ENCODE measurements around the gene RAB17.
A peak's percentile ranks its signal among the peaks of the same experiment; 100 is the strongest.
"Not testable (repeated sequence)": the region's sequence is repeated elsewhere in the genome, so short reads cannot be mapped to it uniquely, and the experiment has no call there.

The RAB17 gene

DNA sequence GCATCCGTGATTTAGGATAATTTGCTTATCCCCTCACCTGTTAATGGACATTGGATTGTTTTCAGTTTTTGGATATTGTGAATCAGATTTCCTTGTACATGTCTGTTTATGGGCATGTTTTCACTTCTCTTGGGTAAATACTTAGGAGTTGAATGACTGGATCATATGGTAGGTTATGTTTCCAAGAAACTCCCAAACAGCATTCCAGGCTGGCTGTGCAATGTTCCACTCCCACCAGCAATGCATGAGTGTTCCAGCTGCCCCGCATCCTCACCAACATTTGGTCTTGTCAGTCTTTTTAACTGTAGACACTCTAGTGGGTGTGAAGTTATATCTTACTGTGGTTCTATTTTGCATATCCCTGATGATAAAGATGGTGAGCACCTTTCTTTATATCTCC, 27.9 kb upstream of the RAB17 start:
- Histone ChIP-seq H3K4me2 (ENCODE audit: low read length) (no peak overlapping the region), H3K27me3 (ENCODE audit: control insufficient read depth, insufficient read depth, low read length) (no peaks in the 10 kb centered on the region)

GRCh38 chr2:237617587-237617982, 27.1 kb upstream of the RAB17 start:
- Histone ChIP-seq H3K36me3 (ENCODE audit: insufficient read depth, low read length) (no peaks in the 10 kb centered on the region), H3K27me3 (ENCODE audit: control insufficient read depth, insufficient read depth, low read length) (no peaks in the 10 kb centered on the region), H3K4me1 (ENCODE audit: control insufficient read depth, insufficient read depth, low read length) (peaks cover 38% of the 10 kb centered on the region), H3K4me2 (ENCODE audit: low read length) (peak overlapping the region; percentile 59), H3K9me3 (replicated peaks; ENCODE audit: low read length) (no peaks in the 10 kb centered on the region), H3K9ac (ENCODE audit: low read depth, low read length) (peak overlapping the region; percentile 82), H3K4me3 (ENCODE audit: low read length) (no peak overlapping the region)

More for the DNA sequence above, 27.9 kb upstream of the RAB17 start:
- Histone ChIP-seq H3K36me3 (ENCODE audit: insufficient read depth, low read length) (no peaks in the 10 kb centered on the region), H3K4me3 (ENCODE audit: low read length) (no peak overlapping the region), H3K4me1 (ENCODE audit: control insufficient read depth, insufficient read depth, low read length) (peaks cover 38% of the 10 kb centered on the region), H3K9me3 (replicated peaks; ENCODE audit: low read length) (no peaks in the 10 kb centered on the region), H3K9ac (ENCODE audit: low read depth, low read length) (peak overlapping the region; percentile 4)

GRCh38 chr2:237616734-237617586, 26.4 kb upstream of the RAB17 start:
- H3K4me2 ChIP-seq (ENCODE audit: low read length), result peak overlapping the region; percentile 59
- H3K36me3 ChIP-seq (ENCODE audit: insufficient read depth, low read length), result no peaks in the 10 kb centered on the region
- no peaks in the 10 kb centered on the region for H3K27me3 ChIP-seq (ENCODE audit: control insufficient read depth, insufficient read depth, low read length)
- H3K4me1 ChIP-seq (ENCODE audit: control insufficient read depth, insufficient read depth, low read length), result peaks cover 38% of the 10 kb centered on the region
- H3K4me3 ChIP-seq (ENCODE audit: low read length), result peak overlapping the region; percentile 46
- no peaks in the 10 kb centered on the region for H3K9me3 ChIP-seq (replicated peaks; ENCODE audit: low read length)
- H3K9ac ChIP-seq (ENCODE audit: low read depth, low read length), result peak overlapping the region; percentile 82

DNA sequence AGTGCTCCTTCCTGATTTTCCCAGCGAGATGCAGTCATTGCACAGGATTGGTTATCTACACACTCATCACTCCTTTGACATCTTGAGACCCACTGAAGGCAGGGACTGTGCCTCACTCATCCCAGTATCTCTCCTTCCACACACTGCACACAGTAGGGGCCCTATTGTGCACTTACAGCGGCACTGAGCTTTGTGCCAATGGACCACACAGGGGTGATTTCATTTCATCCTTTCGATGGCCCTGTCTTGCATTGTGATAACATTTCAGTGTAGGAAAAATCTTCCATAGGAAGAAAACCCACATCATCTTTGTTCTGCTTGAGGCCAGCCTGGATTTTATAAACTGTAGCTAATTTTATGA, 25.8 kb upstream of the RAB17 start:
- peak overlapping the region; percentile 82 for H3K9ac ChIP-seq (ENCODE audit: low read depth, low read length)
- H3K4me2 ChIP-seq (ENCODE audit: low read length), result peak overlapping the region; percentile 59
- H3K36me3 ChIP-seq (ENCODE audit: insufficient read depth, low read length), result no peaks in the 10 kb centered on the region
- no peaks in the 10 kb centered on the region for H3K9me3 ChIP-seq (replicated peaks; ENCODE audit: low read length)
- no peaks in the 10 kb centered on the region for H3K27me3 ChIP-seq (ENCODE audit: control insufficient read depth, insufficient read depth, low read length)
- peak overlapping the region; percentile 46 for H3K4me3 ChIP-seq (ENCODE audit: low read length)
- H3K4me1 ChIP-seq (ENCODE audit: control insufficient read depth, insufficient read depth, low read length), result peaks cover 38% of the 10 kb centered on the region

DNA sequence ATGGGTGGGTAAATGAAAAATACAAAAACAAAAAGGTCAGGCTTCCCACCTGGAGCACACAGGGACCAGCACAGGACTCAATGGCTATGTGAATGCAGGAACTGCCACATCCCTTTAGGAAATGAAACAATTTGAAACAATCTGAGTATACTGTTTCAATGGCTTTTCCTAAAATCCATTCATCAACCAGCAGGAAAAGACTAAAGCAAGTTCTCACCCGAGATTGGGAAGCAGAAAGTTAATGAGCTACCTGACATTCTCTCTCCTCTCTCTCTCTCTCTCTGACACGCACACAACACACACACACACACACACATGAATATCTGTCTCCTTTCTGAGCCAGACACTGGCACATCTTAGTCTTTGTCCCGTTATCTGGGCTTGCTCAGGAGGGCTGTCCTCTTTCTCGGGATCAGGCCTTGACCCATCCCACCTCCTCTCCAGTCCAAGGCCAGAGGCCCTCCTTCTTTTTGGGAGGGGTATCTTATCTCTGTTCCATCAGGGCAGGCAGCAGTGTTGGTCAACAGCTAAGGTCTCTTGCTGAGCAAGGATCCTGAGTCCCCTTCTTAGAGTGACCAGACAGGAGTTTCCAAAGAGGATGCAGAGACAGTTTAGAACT, 25.2 kb upstream of the RAB17 start:
- Histone ChIP-seq H3K9ac (ENCODE audit: low read depth, low read length) (peak overlapping the region; percentile 82), H3K4me2 (ENCODE audit: low read length) (peak overlapping the region; percentile 59), H3K36me3 (ENCODE audit: insufficient read depth, low read length) (no peaks in the 10 kb centered on the region), H3K4me1 (ENCODE audit: control insufficient read depth, insufficient read depth, low read length) (peaks cover 38% of the 10 kb centered on the region), H3K4me3 (ENCODE audit: low read length) (peak overlapping the region; percentile 46), H3K9me3 (replicated peaks; ENCODE audit: low read length) (no peaks in the 10 kb centered on the region), H3K27me3 (ENCODE audit: control insufficient read depth, insufficient read depth, low read length) (no peaks in the 10 kb centered on the region)

DNA sequence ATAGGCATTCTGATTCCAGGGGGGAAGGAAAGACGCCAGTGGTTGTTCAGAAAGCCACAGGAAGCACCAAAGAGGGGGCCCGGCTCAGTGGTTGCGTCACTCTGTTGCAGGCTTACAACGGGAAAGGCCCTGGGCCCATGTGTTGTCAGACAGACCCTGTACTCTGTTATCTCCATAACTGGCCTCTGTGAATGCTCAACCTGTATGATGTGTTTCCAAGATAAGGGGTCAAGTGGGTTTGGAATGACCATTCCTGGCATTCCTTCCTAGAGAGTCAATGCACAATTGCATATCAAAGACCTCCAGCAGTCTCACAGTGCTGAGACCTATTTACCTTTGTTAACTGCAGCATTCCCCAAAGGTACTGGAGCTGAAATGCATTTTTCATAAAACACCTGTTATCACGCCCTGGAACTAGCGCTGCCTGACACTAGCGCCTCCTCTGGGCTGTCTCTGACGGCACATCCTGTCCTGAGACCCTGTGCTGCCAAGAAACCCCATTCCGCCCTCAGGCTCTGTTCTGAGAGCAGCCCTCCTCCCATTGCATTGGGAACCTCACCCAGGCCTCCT, 23.7 kb upstream of the RAB17 start:
- Histone ChIP-seq H3K4me2 (ENCODE audit: low read length) (no peak overlapping the region), H3K9me3 (replicated peaks; ENCODE audit: low read length) (no peaks in the 10 kb centered on the region), H3K4me3 (ENCODE audit: low read length) (no peak overlapping the region), H3K36me3 (ENCODE audit: insufficient read depth, low read length) (no peaks in the 10 kb centered on the region), H3K27me3 (ENCODE audit: control insufficient read depth, insufficient read depth, low read length) (no peaks in the 10 kb centered on the region), H3K9ac (ENCODE audit: low read depth, low read length) (no peak overlapping the region), H3K4me1 (ENCODE audit: control insufficient read depth, insufficient read depth, low read length) (peaks cover 38% of the 10 kb centered on the region)

- no peaks in the 10 kb centered on the region for H3K36me3 ChIP-seq (ENCODE audit: insufficient read depth, low read length)
- H3K4me2 ChIP-seq (ENCODE audit: low read length), result no peak overlapping the region
- no peak overlapping the region for H3K4me3 ChIP-seq (ENCODE audit: low read length)
- H3K9ac ChIP-seq (ENCODE audit: low read depth, low read length), result no peak overlapping the region
- H3K9me3 ChIP-seq (replicated peaks; ENCODE audit: low read length), result no peaks in the 10 kb centered on the region
- H3K27me3 ChIP-seq (ENCODE audit: control insufficient read depth, insufficient read depth, low read length), result no peaks in the 10 kb centered on the region
- peaks cover 35% of the 10 kb centered on the region for H3K4me1 ChIP-seq (ENCODE audit: control insufficient read depth, insufficient read depth, low read length)
Observed at GRCh38 chr2:237613679-237614078, 23.1 kb upstream of the RAB17 start.

GRCh38 chr2:237612527-237613357, 22.2 kb upstream of the RAB17 start:
- peaks cover 28% of the 10 kb centered on the region for H3K4me1 ChIP-seq (ENCODE audit: control insufficient read depth, insufficient read depth, low read length)
- H3K9ac ChIP-seq (ENCODE audit: low read depth, low read length), result no peak overlapping the region
- H3K4me3 ChIP-seq (ENCODE audit: low read length), result no peak overlapping the region
- H3K9me3 ChIP-seq (replicated peaks; ENCODE audit: low read length), result no peaks in the 10 kb centered on the region
- H3K27me3 ChIP-seq (ENCODE audit: control insufficient read depth, insufficient read depth, low read length), result no peaks in the 10 kb centered on the region
- H3K36me3 ChIP-seq (ENCODE audit: insufficient read depth, low read length), result no peaks in the 10 kb centered on the region
- H3K4me2 ChIP-seq (ENCODE audit: low read length), result no peak overlapping the region

DNA sequence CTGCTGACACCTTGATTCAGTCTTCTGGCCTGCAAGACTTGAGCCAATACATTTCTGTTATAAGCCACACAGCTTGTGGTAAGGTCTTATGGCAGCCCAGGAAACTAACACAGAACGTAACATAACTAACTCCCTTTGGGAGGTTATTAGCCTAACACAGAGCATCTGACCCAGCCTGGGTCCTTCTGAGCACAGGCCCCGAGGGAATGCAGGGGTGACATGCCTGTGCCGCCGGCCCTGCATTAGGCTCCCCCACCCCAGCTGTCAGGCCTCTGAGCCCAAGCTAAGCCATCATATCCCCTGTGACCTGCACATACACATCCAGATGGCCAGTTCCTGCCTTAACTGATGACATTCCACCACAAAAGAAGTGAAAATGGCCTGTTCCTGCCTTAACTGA, 16.0 kb upstream of the RAB17 start:
- not testable (repeated sequence) for H3K9me3 ChIP-seq (replicated peaks; ENCODE audit: low read length); H3K4me2 ChIP-seq (ENCODE audit: low read length); H3K27me3 ChIP-seq (ENCODE audit: control insufficient read depth, insufficient read depth, low read length); H3K9ac ChIP-seq (ENCODE audit: low read depth, low read length); H3K4me1 ChIP-seq (ENCODE audit: control insufficient read depth, insufficient read depth, low read length); H3K4me3 ChIP-seq (ENCODE audit: low read length); H3K36me3 ChIP-seq (ENCODE audit: insufficient read depth, low read length)

DNA sequence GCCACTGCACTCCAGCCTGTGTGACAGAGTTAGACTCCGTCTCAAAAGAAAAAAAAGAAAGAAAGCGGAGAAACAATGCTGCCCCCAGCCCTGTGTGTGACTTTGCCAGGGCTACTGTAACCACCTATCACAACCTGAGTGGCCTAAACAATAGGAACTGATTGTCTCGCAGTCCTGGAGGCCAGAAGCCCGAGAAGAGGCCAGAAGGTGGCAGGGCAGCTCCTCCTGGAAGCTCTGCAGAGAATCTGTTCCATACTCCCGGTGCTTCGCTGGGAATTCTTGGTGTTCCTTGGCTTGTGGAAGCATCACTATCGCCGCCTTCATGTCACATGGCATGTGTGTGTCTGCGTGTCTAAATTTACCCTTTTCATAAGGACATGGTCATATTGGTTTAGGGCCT, 14.4 kb upstream of the RAB17 start:
- Histone ChIP-seq H3K36me3 (ENCODE audit: insufficient read depth, low read length) (no peaks in the 10 kb centered on the region), H3K27me3 (ENCODE audit: control insufficient read depth, insufficient read depth, low read length) (no peaks in the 10 kb centered on the region), H3K9ac (ENCODE audit: low read depth, low read length) (no peak overlapping the region), H3K4me3 (ENCODE audit: low read length) (no peak overlapping the region), H3K4me2 (ENCODE audit: low read length) (no peak overlapping the region), H3K9me3 (replicated peaks; ENCODE audit: low read length) (no peaks in the 10 kb centered on the region), H3K4me1 (ENCODE audit: control insufficient read depth, insufficient read depth, low read length) (peaks cover 19% of the 10 kb centered on the region)

DNA sequence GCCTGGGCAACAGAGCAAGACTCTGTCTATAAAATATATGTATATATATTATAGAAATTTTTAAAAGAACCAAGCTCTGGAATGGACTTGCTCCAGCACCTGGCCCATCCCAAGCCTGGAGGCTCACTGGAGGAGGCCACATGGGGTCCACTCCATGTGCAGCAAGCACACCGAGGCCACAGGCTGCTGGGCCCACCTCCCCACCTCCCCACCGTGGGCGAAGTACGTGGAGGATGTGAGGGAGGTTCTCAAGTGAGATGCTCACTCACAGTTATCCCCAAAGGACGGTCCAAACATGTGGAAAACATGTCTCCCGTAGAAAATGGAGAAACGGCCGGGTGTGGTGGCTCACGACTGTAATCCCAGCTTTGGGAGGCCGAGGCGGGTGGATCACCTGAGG, 13.9 kb upstream of the RAB17 start:
- Histone ChIP-seq H3K4me3 (ENCODE audit: low read length) (no peak overlapping the region), H3K9me3 (replicated peaks; ENCODE audit: low read length) (no peaks in the 10 kb centered on the region), H3K4me2 (ENCODE audit: low read length) (no peak overlapping the region), H3K4me1 (ENCODE audit: control insufficient read depth, insufficient read depth, low read length) (peaks cover 22% of the 10 kb centered on the region), H3K36me3 (ENCODE audit: insufficient read depth, low read length) (no peaks in the 10 kb centered on the region), H3K9ac (ENCODE audit: low read depth, low read length) (no peak overlapping the region), H3K27me3 (ENCODE audit: control insufficient read depth, insufficient read depth, low read length) (no peaks in the 10 kb centered on the region)
